Duodenal mucosa (tissue), 2 donors: Measurements from ENCODE around the gene GAB3.
"Not testable (repeated sequence)": the region's sequence is repeated elsewhere in the genome, so short reads cannot be mapped to it uniquely, and the experiment has no call there.

Experiments
- H3K27ac ChIP-seq: one replicate; pipeline ENCODE4 v1.7.0; 2013; ENCODE audit warnings: low read depth, low read length
- H3K27me3 ChIP-seq, 2 donors: one replicate each; pipeline ENCODE4 v1.7.0; 2013; ENCODE audit warnings: low read length in 2 of 2, control low read depth in 1 of 2; ENCODE audit not compliant: insufficient read depth in 2 of 2, control insufficient read depth in 1 of 2
- H3K36me3 ChIP-seq, 2 donors: one replicate each; pipeline ENCODE4 v1.7.0; 2013; ENCODE audit warnings: low read length in 2 of 2, control low read depth in 1 of 2; ENCODE audit not compliant: insufficient read depth in 2 of 2, control insufficient read depth in 1 of 2
- H3K4me1 ChIP-seq, 2 donors: one replicate each; pipeline ENCODE4 v1.7.0; 2013; ENCODE audit warnings: low read length in 2 of 2, control low read depth in 1 of 2; ENCODE audit not compliant: insufficient read depth in 2 of 2, control insufficient read depth in 1 of 2
- H3K4me3 ChIP-seq, 2 donors: one replicate each; pipeline ENCODE4 v1.7.0; 2013; ENCODE audit warnings: low read length in 2 of 2, low read depth in 1 of 2
- H3K9ac ChIP-seq, 2 donors: one replicate each; pipeline ENCODE4 v1.7.0; 2013; ENCODE audit warnings: low read length in 2 of 2, low read depth in 1 of 2
- H3K9me3 ChIP-seq, 2 donors: one replicate each; pipeline ENCODE4 v1.7.0; 2013; ENCODE audit warnings: low read length in 2 of 2, control low read depth in 1 of 2; ENCODE audit not compliant: control insufficient read depth in 1 of 2

Gene GAB3

GRCh38 chrX:154710309-154710708, 40.6 kb downstream of the GAB3 start:
- Histone ChIP-seq H3K27me3 (no peaks in the 10 kb centered on the region), H3K9me3 (no peaks in the 10 kb centered on the region), H3K4me3 (no peak overlapping the region), H3K4me1 (peaks cover 0 to 3% of the 10 kb centered on the region in 2 donors), H3K27ac (no peak overlapping the region), H3K9ac (no peak overlapping the region), H3K36me3 (peaks cover 8% of the 10 kb centered on the region in 2 donors)

DNA sequence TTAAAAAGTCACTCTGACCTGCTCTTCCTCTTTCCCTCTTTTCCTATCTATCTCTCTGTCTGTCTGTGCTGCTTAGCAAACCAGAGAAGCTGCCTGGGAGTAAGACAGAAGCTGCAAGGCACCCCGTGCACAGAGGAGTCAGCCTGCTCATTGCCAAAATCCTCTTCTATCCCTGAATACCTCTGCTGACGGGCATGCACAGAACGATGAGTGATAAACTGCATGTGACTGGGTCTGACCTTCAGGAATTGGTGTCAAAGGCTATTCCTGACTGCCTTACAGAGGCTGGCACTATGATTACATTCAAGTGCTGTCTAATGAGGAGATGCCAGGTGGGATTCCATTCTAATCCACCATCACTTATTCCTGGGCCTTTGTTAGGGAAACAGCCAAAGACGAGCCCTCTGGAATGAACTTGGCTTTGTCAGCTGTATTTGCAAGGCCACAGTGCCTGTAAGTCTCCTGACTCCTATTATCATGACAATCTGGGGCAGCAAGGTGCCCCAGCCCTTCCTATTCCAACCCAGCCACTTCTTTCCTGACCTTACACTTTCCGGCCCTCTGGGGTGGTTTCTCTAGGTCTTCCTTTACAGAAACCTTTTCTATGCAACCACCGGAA, 52.1 kb downstream of the GAB3 start:
- Histone ChIP-seq H3K36me3 (peaks cover 0 to 14% of the 10 kb centered on the region in 2 donors), H3K9ac (no peak overlapping the region), H3K27ac (no peak overlapping the region), H3K9me3 (no peaks in the 10 kb centered on the region), H3K4me3 (no peak overlapping the region), H3K4me1 (no peaks in the 10 kb centered on the region), H3K27me3 (no peaks in the 10 kb centered on the region)

DNA sequence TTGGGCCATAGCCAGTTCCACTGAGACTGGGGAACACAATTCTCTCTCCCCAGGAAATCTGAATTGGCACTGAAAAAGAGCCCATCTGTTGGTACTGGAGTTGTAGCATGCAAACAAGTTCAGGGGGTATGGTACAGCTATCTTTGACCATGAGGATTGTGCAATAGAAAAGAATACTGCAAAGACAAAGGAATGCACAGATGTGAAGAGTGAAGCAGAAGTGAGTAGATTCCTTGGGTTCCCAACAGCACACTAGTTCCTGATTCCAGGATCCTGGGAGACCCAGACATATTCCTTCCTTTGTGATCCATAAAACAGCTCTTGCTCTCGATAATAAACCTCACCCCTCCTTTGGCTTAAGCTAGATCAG, 54.2 kb downstream of the GAB3 start:
- Histone ChIP-seq H3K9me3 (no peaks in the 10 kb centered on the region), H3K4me1 (no peaks in the 10 kb centered on the region), H3K27me3 (no peaks in the 10 kb centered on the region), H3K27ac (no peak overlapping the region), H3K4me3 (no peak overlapping the region), H3K9ac (no peak overlapping the region), H3K36me3 (peaks cover 0 to 14% of the 10 kb centered on the region in 2 donors)

GRCh38 chrX:154695911-154696675, 54.8 kb downstream of the GAB3 start:
- Histone ChIP-seq H3K27me3 (no peaks in the 10 kb centered on the region), H3K4me1 (no peaks in the 10 kb centered on the region), H3K9ac (no peak overlapping the region), H3K9me3 (no peaks in the 10 kb centered on the region), H3K4me3 (no peak overlapping the region), H3K27ac (no peak overlapping the region), H3K36me3 (peaks cover 0 to 14% of the 10 kb centered on the region in 2 donors)

DNA sequence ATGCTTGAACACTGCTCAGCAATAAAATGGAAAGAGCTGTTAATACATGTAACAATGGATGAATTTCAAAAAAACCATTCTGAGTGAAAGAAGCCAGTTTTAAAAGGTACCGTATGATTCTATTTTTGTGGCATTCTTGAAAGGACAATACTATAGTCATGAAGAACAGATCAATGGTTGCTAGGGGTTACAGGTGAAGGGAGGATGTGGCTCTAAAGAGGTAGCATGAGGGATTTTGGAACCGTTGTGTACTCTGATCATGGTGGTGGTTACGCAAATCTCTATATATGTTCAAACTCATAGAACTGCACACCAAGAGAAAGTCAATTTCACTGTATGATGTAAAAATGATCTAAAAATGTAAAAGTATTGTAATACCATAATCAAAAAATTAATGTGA, 57.5 kb downstream of the GAB3 start:
- Histone ChIP-seq H3K27ac (no peak overlapping the region), H3K4me3 (no peak overlapping the region), H3K9ac (no peak overlapping the region), H3K27me3 (no peaks in the 10 kb centered on the region), H3K9me3 (no peaks in the 10 kb centered on the region), H3K36me3 (peaks cover 0 to 7% of the 10 kb centered on the region in 2 donors), H3K4me1 (no peaks in the 10 kb centered on the region)

GRCh38 chrX:154690438-154690837, 60.4 kb downstream of the GAB3 start:
- not testable (repeated sequence) for H3K36me3 ChIP-seq, H3K27me3 ChIP-seq

DNA sequence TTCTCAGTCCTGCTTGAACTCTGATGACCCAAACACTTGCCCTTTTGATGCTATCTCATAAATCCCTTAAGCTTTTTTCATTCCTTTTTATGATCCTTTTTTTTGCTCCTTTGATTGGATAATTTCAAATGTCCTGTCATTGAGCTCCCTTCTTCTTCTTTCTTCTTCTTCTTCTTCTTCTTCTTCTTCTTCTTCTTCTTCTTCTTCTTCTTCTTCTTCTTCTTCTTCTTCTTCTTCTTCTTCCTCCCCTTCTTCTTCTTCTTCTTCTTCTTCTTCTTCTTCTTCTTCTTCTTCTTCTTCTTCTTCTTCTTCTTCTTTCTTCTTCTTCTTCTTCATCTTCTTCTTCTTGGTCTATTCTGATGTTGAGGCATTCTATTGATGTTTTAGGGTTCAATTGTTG, 78.8 kb downstream of the GAB3 start:
- not testable (repeated sequence) for H3K36me3 ChIP-seq, H3K27me3 ChIP-seq, H3K4me3 ChIP-seq, H3K4me1 ChIP-seq, H3K9ac ChIP-seq, H3K27ac ChIP-seq, H3K9me3 ChIP-seq

More at GRCh38 chrX:154690438-154690837, 60.4 kb downstream of the GAB3 start:
- H3K4me1 ChIP-seq, H3K4me3 ChIP-seq, H3K9me3 ChIP-seq, H3K9ac ChIP-seq, H3K27ac ChIP-seq: not testable (repeated sequence)

- not testable (repeated sequence) for H3K27me3 ChIP-seq, H3K9ac ChIP-seq, H3K36me3 ChIP-seq, H3K27ac ChIP-seq, H3K4me3 ChIP-seq, H3K9me3 ChIP-seq, H3K4me1 ChIP-seq
These were observed 80.0 kb downstream of the GAB3 start for GRCh38 chrX:154670848-154671247.

DNA sequence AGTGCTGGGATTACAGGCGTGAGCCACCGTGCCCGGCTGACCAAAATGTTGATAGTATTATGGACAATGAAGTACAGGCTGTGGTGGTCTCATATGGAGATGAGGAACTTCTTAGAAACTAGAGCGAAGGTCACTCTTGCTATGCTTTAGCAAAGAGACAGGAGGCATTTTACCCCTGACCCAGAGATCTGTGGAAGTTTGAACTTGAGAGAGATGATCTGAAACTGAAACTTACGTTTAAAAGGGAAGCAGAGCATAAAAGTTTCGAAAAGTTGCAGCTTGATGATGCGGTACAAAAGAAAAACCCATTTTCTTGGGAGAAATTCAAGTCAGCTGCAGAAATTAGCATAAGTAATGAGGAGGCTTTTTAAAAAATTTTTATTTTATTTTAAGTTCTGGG, 89.0 kb downstream of the GAB3 start:
- no peaks in the 10 kb centered on the region for H3K27me3 ChIP-seq
- no peaks in the 10 kb centered on the region for H3K4me1 ChIP-seq
- H3K36me3 ChIP-seq = no peaks in the 10 kb centered on the region
- no peaks in the 10 kb centered on the region for H3K9me3 ChIP-seq
- no peak overlapping the region for H3K9ac ChIP-seq
- H3K27ac ChIP-seq = no peak overlapping the region
- H3K4me3 ChIP-seq = no peak overlapping the region

DNA sequence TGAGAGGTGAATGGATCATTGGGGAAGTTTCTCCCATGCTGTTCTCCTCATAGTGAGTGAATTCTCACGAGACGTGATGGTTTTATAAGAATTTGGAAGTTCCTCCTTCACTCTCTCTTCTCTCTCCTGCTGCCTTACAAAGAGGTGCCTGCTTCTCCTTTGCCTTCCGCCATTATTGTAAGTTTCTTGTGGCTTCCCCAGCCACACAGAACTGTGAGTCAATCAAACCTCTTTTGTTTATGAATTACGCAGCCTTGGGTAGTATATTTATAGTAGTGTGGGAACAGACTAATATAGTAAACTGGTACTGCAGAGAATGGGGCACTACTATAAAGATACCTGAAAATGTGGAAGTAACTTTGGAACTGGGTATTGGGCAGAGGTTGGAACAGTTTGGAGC, 89.7 kb downstream of the GAB3 start:
- Histone ChIP-seq H3K4me3 (no peak overlapping the region), H3K4me1 (no peaks in the 10 kb centered on the region), H3K9me3 (no peaks in the 10 kb centered on the region), H3K36me3 (no peaks in the 10 kb centered on the region), H3K27me3 (no peaks in the 10 kb centered on the region), H3K9ac (no peak overlapping the region), H3K27ac (no peak overlapping the region)
